Fibroblast of skin of right quadriceps (primary cell): ENCODE data around the gene CEP76.

Source experiments
- DNase-seq: peaks from one replicate; pipeline ENCODE4 v3.0.0-alpha.2; 2013

Gene CEP76

GRCh38 chr18:12703096-12703567 is 609 bp upstream of the CEP76 start:
- no peak for DNase-seq

DNA sequence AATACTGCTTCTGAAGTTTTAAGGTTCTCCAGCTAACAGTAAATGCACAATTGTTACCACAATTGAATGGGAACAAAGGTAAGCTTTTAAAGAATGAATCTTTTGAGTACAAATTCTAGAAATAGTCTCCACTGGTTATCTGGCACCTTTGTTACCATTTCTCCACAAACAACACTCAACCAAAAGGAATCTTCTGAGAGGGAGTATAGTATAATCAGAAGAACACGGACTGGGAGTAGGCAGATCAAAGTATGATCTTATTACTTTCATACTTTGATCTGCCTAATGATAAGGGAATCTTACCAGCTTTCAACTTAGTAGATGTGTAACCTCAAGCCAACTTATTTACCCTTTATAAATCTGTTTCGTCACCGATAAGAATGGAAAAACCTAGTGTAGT is 1.4 kb downstream of the CEP76 start:
- DNase-seq: no peak

- DNase-seq: no peak
These were observed 2.8 kb downstream of the CEP76 start for GRCh38 chr18:12699747-12700146.

- DNase-seq: no peak
These were observed 8.5 kb downstream of the CEP76 start for GRCh38 chr18:12694032-12694431.

- DNase-seq: no peak
These were observed 10.3 kb downstream of the CEP76 start for GRCh38 chr18:12692206-12692605.

DNA sequence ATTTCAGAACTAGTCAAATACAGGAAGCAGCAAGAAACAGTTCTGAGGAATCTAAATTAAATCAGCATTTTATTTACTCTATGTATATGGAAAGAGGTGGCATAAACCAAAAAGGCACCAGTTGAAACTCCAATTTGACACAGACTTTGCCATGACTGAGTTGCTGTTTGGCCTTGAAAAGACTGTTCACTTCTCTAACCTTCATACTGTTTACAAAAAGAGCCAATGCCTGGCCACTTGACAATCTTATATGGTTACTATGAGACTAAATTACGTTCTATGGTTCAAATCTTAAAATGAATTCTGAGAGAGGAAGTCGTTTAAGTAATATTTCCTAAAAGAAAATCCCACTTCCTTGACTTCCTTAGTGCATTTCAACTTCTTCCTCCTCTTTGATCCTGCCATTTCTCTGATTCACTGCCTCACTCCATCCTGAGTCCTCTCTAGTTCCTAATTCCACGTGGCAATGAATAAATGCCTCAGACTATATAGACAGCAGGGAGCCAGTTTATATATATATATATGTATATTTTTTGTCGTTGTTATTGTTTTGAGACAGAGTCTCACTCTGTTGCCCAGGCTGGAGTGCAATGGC is 13.2 kb downstream of the CEP76 start:
- DNase-seq: no peak

GRCh38 chr18:12686100-12686499 is 16.4 kb downstream of the CEP76 start:
- DNase-seq: no peak

DNA sequence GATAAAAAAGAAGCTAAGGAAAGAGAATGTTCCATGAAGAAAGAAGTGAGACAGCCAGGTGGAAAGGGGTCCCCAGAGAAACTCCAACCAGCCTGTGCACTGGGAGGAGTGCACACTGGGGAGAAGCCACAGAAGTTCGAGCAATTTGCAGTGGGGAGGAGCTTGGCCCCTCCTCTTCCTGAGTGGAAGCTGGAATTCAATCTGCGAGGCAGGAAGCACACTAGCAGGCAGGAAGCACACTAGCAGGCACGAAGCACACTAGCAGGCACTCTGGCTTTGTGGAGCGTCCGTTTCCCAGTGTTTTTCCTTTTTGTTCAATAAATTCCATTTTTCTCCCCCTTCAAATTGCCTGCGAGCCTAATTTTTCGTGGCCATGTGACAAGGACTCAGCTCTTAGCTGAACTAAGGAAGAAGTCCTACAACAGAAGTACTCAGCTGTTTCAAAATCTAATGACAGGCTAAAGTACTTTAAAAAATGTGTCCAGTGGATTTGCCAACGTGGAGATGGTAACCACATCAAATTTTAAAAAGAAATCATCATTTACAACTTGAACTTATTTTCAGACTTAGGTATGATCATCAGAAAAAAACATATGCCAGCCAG is 23.2 kb downstream of the CEP76 start:
- DNase-seq: peak; percentile 62

- no peak for DNase-seq
These were observed 34.5 kb downstream of the CEP76 start for GRCh38 chr18:12668041-12668440.

- DNase-seq: peak; percentile 66
These were observed 42.5 kb downstream of the CEP76 start for GRCh38 chr18:12659904-12660605.

DNA sequence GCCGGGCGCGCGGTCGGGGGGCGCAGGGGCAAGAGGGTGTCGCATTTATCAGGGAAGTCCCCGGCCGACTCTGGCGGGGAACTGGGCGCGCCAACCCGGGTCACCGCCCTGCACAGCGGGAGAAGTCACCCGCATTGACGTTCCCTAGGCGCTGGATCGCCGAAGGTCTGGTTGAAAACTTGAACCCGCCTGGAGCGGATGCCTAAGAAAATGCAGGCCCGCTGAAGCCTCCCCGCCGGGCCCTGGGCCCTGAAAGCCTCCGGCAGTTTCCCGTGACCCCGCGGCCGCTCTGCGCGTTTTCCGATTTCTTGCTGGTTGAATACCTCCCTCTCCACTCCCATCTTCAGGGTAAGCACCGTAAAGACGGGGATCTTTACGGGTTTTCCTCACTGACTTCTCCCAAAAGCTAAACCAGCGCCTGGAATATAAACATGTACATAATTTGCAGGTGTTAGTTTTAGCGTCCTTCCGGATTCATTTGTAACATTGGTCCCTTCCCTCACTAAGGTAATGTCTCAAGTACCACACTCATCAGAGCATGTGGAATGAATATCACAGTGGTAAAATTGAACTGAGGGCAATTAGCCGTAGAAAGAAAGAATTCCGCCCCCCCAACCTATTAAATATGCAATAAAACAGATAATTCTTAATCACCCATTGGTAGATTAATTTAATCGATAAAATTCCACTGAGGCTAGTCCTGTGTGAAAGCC is 43.9 kb downstream of the CEP76 start:
- DNase-seq: peak; percentile 22

- DNase-seq: peak; percentile 62
These were observed 44.7 kb downstream of the CEP76 start, which contains the start of gene SPIRE1 for GRCh38 chr18:12657684-12658425. Gene SPIRE1 (minus strand): TSS chr18:12658107. CDS start chr18:12657866, 241 bp downstream.

DNA sequence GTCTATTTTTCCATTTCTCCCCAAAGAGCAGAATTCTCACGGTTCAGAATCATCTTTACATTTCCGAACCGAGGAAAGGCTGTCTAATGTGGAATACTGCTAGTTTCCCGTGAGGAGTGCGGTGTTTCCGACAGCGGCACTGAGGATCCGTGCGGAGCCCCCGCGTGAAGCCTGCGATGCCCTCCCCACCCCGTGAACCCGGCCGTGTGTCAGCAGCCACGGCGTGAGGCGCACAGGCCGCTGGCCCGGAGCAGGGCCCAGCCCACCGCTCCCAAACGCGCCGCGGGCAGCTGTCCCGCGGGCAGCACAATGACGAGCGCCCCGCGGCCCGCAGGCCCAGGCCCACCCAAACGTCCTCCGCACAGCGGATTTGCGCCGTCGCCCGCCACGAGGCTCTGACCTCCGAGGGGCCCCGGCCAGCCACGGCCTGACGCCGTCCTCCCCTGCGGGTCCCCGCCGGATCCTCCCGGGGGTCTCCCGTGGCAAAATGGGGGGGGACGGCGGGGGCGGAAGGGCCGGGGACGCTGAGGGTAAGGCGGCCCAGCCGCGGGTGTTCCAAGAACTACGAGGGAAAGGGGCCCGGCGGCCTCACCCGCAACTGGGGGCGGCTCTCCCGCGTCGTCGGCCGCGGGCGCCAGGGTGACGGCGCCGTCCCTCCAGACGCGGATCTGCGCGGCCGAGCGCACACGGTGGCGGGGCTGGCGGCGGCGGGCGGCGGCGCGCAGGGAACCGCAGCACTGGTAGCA is 45.4 kb downstream of the CEP76 start:
- peak; percentile 37 for DNase-seq

DNA sequence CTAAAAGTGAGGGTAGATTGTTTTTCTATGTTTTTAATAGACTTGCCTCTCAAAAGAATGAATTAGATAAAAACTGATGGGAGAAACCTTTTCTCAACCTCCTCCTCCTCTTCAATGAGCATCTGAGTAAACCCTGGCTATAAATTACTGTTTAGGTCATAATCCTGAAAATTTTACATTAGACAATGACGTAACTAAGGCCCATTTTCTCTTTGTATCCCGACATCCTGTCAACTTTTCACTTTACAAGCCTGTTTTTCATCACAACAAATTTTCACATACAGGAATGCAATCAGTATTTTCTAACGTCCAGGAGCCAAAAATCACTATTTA is 46.0 kb downstream of the CEP76 start:
- peak; percentile 31 for DNase-seq

DNA sequence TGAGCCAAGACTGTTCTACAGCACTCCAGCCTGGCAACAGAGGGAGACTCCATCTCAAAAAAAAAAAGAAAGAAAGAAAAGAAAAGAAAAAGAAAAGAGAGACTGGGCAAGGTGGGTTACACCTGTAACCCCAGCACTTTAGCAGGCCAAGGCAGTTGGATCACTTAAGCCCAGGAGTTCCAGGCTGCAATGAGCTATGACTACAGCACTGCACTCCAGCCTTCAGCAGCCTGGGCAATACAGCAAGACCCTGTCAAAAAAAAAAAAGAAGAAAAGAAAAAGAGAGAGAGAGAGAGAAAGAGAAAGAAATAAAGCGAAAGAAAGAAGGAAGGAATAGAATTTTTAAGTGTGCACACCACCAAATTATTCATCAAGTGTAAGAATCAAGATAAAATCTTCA is 47.6 kb downstream of the CEP76 start:
- no peak for DNase-seq

GRCh38 chr18:12652861-12653401 is 49.6 kb downstream of the CEP76 start:
- DNase-seq: peak; percentile 35

GRCh38 chr18:12651651-12652050 is 50.9 kb downstream of the CEP76 start:
- DNase-seq: no peak

- DNase-seq: no peak
These were observed 54.8 kb downstream of the CEP76 start for GRCh38 chr18:12647773-12648172.

DNA sequence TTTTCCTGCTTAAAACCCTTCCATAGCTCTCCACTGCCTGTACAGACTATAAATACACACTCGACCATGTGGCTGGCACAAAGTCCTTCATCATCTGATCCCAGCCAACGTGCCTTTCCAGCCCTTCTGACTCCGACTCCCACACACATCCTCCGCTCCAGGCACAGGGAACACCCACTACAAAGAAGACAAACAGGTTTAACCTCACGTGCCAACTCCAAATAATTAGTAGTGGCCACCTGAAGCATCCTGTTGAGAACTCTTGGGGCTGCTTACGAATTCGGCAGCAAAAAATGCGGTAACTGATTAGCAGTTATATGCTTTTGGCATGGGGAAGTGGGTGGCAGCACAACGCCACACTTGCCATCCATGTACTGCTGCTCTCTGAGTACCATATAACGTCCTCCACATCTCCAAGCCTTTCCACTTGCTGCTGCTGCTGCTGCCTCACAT is 56.7 kb downstream of the CEP76 start:
- DNase-seq: no peak

DNA sequence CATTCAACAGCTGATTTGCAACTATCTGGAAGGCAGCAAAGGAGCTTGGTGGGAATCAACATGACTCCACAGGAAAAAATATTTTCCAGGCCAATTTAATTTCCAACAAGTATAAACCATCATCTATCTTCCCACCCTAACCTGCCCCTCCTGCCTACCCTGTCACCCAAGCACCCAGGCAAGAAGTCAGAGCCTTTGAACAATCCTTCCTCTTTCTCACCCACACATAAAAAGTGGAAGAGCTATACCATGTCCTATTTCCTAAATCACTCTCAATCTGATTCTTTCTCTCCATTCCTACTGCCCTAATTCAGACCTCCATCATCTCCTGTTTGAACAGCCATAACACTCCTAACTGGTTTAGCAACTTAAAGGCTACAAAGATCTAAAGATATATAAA is 57.3 kb downstream of the CEP76 start:
- DNase-seq: no peak

DNA sequence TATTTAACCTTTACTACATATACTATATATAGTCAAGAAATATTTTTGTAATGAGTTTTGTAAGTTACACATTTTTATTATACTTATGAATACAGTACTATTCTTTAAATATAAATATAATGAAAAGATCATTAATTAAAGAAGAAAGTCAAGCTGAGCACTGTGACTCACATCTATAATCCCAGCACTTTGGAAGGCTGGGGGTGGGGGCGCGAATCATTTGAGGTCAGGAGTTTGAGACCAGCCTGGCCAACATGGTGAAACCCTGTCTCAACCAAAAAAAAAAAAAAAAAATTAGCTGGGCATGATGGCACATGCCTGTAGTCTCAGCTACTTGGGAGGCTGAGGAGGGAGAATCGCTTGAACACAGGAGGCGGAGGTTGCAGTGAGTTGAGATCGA is 58.8 kb downstream of the CEP76 start:
- DNase-seq: peak; percentile 39

GRCh38 chr18:12640881-12641200 is 61.7 kb downstream of the CEP76 start:
- no peak for DNase-seq
